ENCODE measurements around the gene SH3BGRL2.
"Not testable (repeated sequence)": the region's sequence is repeated elsewhere in the genome, so short reads cannot be mapped to it uniquely, and the experiment has no call there.

Gene SH3BGRL2

DNA sequence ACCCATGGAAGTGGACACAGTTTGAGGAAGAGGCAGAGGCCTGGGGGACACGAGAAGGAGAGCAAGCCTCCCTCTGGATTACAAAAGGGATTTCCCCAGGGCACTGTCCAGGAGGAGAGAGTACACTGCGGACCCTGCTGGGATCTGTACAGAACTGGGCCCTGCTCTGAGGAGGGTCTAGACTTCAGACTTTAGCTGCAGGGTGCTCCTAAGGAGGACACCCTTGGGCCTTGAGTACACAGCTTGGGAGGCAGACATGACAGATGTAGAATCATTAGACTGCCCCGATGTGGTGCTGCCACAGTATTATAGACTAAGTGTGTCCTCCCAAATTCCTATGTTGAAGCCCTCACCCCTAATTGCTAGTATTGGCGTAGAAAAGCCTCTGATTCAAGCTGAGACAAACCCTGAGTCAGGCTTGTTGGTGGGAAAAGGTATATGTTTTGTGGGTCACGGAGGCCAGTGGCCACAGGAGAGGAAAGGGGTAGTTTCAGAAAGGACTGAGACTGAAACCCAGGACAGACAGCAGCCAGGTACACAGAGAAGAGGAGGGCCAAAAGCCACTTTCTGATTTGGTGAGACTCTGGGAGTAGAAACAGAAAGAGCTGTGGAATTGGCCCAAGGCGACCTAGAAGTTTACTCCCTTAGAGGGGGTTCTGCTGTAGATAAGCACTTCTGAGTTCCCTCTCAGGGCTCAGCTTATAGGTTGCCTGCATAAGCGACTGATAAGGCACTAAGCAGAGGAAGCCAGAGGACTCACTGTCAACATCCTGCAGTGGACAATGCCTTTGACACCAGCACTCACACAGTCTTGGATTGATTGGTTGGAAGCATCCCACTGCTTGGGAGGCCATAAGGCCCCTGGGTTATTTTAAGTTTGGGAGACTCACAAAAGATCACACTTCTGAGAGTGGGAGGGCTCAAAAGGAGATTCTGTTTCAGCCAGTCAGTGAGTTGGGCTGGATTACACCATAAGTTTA lies 16.5 kb upstream of the SH3BGRL2 start:
- DNase-seq = no peak

DNA sequence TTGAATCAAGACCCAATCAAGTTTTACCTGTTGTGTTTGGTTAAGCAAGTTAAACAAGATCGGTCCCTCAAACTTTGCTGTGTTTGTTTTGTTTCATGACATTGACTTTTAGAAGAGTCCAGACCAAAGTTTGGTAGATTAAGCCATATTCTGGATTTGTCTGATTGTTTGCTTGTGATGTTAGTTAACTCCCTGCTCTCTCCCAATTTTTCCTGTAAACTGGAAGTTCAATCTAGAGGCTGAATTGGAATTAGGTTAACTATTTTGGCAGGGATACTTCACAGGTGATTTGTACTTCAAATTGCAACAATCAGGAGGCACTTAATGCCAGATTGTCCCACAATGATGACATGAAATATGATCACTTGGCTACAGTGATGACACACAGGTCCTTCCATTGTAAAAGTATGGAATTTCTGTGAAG lies 13.6 kb upstream of the SH3BGRL2 start:
- DNase-seq = no peak

DNA sequence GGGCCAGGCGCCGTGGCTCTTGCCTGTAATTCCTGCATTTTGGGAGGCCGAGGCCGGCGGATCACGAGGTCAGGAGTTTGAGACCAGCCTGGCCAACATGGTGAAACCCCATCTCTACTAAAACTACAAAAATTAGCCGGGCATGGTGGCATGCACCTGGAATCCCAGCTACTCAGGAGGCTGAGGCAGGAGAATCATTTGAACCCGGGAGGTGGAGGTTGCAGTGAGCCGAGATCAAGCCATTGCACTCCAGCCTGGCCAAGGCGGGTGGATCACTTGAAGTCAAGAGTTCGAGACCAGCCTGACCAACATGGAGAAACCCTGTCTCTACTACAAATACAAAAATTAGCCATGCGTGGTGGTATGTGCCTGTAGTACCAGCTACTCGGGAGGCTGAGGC lies 12.7 kb upstream of the SH3BGRL2 start:
- not testable (repeated sequence) for DNase-seq

DNA sequence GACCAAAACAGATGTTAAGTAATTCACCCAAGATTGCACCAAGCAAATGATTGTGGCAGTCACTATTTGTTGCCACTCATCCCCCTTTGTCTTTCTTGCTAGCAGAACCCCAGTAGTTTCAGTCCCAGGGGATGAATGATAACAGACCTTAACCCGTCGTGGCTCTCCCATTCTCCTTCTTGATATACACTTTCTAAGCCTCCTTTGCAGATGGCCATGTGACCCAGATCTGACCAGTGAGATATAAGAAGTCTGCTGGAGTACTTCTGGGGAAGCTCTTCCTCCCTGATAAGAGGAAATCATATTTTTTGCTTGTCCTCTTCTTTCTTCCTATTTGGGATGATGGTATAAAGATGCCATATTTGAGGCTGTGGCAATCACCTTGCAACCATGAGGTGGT lies 9.6 kb upstream of the SH3BGRL2 start:
- DNase-seq = no peak

DNA sequence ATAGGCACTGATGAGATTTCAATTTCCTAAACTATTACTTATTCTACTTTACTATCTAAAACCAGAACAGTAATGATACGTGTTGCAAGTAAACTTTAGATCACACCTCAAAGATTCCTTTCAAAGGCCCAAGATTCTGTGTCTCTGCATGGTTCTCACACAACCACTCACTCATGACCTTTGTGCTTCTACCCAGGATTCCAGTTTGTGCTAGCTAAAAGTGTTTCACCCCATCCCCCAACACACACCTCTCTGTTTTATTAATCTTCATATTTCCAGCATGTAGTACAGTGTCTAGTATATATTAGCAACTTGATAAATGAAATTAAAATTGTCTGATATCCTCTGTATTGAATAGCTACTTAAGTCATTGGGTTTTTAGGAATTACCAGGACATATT lies 8.8 kb upstream of the SH3BGRL2 start:
- no peak for DNase-seq

DNA sequence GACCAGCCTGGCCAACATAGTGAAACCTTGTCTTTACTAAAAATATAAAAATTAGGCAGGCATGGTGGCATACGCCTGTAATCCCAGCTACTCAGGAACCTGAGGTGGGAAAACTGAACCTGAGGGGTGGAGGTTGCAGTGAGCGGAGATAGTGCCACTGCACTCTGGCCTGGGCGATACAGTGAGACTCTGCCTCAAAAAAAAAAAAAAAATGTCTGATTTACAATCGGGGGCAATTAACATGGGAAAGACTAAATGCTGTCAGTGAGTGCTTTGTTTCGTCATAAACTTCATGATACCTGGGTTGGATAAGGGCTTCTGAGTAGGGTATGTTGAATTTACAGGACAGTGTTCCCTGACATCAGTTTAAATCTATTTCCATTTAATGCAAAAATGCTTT lies 8.0 kb upstream of the SH3BGRL2 start:
- DNase-seq = no peak

DNA sequence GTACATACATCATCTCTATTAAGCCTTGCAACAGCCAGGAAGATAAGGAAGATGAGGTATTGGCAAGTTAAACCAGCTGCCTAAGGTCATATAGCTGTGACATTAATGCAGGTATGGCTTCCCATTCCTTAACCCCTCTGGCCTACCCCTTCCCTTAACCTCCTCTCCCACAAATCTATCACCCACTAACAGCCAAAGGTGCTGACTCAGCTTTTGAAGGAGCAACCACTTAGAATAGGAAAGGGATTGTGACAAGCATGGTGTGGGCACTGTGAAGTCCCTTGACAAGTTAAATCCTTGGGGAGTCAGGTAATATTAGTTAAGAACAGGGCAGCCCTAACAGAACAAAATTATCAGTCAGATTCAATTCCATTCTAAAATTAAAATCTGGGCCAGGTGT lies 5.4 kb upstream of the SH3BGRL2 start:
- DNase-seq = no peak

DNA sequence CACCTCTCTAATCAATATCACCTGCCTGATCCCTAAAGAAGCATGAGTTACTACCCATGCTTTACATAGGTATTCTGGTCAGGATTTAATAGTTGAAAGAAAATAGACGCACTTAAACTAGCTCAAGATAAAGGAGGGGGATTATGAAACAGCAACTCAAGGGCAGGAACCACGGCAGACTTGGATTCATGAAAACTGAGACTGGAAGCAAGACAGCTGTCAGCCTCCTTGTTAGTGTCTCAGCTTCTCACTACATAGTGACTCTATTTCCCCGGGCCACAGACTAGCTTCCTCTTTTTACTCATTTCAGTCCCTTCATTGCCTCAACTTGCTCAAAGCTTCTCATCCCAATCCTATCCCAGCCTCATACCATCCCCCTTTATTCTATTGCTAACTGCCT lies 4.3 kb upstream of the SH3BGRL2 start:
- no peak for DNase-seq

DNA sequence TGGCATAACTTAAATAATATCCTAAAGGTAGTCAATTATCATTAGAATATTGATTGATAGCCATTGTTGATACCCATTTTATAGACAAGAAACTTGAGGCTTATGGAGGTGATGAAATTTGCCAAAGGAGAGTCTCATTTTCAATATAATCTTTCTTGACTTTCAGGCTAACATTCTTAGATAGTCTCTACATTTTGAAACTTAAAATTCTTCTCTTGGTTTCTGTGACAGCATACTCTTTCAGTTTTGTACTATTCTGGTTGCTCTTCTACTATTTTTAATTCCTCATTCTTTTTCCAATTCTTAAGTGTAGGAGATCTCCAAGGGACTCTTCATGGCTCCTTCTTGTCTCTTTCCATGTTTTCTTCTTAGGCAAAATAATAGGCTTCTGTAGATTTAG lies 3.7 kb upstream of the SH3BGRL2 start:
- no peak for DNase-seq

DNA sequence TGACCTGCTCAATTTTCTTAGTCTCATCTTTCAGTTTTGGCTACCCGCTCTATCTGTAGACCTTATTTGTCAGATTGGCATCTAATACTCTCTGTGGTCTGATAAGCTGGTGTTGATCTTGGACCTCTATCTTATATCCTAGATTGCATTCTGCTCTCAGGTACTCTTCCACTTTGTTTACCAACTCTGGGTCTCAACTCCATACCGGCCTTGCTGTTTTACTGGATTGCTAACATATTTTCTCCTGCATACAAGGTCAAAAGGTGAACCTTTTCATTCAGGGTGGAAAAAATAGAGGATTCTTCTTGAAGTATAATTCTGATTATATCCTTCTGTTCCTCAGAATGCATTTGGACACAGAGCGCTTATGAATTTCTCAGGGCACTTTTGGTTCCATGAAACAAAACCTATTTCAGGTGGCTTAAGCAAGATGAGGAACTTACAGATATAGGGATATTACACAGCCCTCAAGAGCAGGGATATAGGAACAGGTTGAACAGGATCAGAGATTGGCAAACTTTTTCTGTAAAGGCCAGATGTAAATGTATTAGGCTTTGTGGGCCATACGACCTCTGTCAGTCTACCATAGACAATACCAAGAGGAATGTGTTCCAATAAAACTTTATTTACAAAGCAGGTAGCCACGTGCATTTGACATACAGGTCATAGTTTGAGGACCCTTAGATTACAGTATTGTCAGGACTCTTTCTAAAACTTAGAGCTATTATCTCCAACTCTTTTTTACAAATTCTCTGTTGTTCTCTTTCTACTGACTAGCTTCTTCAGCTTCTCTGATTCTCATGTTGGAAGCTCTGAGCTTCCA lies 2.5 kb upstream of the SH3BGRL2 start:
- no peak for DNase-seq

DNA sequence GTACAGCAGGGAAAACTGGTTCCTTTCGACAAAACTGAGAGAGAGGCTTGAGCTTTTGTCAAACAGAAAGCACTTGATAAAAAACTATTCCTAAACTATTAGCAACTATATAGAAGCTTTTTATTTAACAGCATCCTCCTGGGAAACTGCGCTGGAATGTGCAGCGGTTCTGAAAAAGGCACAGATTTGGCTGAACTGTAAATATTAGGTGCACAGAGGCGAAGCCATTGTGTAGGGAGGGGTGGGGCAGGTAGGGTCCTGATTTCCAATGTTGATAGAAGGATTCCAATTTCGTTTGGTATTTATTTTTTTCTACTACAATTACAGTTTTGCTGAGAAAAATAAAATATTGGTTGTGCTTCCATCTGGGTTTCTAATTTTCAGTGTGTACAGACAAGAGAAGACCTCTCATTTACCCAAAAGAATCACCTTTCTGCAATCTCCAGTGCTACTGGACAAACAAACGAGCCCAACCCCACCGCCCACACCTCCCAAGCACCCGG lies 698 bp upstream of the SH3BGRL2 start:
- no peak for DNase-seq

DNA sequence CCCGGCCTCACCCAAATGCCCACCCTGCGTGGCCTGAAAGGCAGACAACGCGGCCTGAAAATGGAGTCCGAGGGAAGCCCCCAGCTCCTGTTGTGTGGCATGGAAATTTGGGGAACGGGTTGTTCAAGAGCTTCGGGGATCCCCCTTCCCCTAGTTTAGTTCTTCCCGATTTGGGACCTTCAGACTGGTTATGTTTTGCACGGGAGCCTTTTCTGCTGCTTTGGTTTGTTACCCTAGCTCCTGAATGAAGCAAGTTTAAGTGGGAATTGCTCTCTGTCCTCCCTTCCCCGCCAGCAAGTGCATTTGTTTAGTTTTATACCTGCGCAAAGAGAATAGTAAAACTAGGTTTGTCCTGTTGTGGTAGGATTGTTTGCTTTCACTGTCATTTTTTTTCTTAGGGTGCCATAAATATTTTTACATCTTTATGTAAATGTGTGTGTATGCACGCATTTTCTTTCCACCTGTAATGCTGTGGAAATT lies 604 bp downstream of the SH3BGRL2 start:
- no peak for DNase-seq

DNA sequence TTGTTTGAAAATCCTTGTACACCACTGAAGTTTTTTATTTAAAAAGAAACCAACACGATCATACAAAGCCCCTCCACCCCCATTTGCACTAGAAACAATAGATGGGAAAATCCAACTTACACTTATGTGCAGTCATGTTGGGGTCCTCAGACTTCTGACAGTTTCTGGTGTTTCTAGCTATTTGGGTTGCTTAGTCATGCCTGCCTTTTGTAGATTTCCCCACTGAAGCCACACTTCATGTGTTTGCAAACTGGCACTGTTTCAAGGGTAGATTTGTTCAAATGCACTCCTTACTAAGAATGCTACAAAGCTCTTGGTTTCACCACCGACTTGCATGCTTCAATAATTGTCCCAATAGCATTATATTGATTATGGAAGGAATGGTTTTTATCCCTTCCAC lies 1.5 kb downstream of the SH3BGRL2 start:
- DNase-seq = no peak

DNA sequence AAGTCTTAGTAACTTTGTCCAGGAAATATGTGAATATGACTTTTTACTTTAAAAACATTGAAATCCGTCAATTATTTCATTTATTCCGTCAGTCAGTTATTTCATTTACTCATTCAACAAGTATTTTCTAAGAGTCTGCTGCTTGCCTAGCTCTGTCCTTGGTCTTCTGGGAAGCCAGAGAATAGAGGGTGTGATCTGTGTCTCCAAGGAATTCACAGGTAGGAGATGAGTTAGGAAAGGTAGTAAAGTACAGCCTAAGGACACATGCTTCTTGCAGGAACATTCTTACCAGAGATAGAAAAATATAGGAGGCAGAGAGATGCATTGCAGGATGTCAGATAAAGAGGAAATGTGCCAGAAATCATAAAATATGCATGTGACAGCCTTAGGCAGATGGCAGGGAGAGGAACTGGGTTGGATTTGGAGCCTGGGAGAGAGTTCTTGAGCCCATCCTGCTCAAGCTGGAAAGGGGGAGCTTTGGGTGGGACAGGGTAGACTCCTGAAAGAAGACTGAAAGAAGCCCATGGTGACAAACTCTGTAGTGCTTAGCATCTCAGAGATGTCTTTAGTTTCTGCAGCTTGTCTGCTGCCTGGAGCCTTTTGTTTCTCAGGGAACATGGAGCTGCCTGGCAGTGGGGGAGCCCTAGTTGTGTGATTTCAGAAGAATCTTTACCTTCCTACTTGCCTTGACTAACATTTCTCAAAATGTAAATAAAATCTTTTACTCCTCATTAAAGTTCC lies 3.5 kb downstream of the SH3BGRL2 start:
- DNase-seq = no peak

DNA sequence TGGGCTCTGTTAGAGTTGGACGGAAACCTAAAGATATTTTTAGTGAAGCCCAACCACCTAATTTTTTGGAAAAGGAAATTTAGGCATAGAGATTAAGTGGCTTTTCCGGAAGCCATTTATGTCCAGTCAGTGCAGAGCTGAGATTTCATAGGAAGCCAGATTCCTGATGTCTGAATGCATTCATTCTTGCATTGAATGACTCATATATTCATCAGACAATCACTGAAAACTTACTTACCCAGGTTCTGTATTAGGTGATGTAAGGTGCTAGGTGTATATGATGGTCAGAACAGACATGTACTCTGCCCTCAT lies 4.1 kb downstream of the SH3BGRL2 start:
- DNase-seq = no peak

DNA sequence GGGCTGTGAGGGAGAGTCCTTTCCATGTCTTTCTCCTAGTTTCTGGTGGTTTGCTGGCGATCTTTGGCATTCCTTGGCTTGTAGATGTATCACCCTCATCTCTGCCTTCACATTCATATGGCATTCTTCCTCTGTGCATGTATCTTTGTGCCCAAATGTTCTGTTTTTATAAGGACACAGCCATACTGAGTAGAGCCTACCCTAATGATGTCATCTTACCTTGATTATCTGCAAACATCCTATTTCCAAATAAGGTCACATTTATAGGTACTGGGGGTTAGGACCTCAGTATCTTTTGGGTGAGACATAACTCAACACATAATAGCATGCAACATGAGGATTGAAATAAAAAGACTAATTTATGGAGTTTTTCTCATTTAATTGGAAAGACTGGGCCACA lies 5.5 kb downstream of the SH3BGRL2 start:
- DNase-seq = no peak

DNA sequence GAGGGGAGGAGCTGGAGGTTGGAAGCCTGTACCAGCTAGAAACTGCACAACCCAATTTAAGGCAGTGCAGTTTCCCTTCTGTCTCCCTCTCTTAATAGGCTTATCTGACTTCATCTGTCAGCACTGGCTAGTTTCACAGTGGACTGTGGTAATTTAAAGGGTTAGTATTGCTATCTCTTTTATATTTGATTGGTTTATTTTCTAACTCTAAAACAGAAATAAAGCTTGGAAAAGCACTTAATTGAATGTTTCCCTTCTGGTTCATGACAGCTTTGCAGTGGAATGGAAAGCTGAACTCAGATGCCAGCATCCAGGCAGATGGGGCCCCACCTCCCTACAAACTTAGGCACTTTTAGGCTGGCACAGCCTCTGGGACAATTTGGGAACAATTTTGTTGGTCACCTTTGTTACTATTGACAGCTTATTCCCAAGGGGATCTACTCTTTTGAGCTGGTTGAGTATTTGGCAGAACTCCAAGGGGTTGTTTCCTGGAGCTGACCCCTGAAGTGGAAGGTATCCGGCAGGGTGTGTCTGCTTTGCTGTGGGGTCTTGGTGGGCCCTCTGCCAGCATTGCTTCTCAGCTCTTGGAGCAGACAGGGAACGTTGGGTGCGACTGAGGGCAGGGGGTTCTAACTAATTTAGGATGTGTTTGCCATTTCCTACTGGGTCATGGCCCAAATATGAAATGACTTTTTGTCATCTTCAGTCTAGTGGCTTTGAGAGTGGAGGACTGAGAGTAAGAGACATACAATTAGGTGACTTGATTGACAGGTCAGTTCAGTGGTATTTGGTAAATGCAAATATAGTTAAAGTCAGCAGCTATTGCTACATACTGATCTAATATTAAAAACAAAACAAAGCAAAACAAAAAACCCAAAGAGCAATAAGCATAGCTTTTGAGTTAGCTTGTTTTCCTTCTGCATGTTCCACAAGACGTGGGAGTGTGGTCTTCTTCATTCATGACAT lies 9.3 kb downstream of the SH3BGRL2 start:
- no peak for DNase-seq

DNA sequence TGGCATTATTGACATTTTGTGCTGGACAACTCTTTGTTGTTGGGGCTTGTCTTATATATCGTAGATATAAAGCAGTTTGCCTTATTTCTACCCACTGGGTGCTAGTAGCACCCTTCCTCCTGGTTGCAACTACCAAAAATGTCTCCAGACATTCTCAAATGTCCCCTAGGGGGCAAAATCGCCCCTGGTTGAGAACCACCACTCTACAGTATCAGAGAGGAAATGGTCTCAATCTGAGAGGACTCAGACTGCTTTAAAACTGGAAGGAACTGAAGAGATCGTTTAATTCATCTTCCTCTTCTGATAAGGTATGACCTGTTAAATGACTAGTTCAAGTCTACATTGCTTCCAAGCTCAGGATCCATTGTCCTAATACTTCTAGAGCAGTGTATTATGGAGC lies 14.9 kb downstream of the SH3BGRL2 start:
- DNase-seq = no peak

DNA sequence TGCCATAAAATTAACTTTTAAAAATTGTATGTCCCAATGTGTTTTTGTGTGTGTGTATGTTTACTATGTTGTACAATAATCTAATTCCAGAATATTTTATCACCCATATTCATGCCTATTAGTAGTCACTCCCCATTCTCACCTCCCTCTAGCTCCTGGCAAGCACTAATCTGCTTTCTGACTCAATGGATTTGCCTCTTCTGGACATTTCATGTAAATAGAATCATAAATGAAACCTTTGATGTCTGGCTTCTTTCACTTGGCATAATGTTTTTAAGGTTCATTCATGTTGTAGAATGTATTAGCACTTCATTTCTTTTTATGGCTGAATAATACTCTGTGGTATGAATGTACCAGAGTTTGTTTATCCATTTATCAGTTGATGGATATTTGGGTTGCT lies 15.4 kb downstream of the SH3BGRL2 start:
- DNase-seq = no peak

DNA sequence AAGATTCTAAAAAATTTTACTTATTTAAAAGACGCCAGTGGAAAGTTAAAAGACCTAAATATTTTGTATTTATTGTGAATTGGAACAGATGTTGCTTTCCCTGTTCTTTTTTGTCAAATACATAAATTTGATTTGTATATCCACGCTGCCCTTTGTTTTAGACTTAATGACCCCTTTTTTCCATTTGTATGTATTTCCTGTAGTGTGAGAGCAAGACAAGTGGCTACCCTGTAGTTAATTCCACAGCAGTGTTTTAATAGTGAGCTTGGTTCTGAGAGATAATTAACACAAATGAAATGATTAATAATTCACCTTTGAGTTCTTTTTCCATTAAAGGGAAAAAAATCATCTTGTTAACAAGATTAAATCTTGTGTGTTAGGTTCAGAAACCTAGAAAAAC lies 16.6 kb downstream of the SH3BGRL2 start:
- DNase-seq = no peak

DNA sequence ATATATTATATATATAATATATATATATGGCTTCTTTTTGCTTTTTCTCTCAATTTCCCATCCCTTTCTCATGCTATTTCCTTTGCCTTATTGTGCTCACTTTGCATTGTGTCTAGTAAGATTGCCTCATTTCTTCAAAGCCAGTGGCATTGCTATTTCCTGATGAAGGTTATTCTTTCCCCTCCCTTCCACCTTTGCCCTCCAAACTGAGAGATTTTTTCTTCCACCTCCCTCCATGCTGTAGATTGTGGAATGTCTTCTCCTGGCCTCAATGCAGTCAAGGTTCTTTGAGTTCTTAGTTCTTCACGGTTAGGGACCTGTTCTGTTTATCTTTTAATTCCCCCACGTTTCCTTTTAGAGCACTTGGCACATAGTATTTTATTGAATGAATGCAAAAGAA lies 17.2 kb downstream of the SH3BGRL2 start:
- DNase-seq = no peak

DNA sequence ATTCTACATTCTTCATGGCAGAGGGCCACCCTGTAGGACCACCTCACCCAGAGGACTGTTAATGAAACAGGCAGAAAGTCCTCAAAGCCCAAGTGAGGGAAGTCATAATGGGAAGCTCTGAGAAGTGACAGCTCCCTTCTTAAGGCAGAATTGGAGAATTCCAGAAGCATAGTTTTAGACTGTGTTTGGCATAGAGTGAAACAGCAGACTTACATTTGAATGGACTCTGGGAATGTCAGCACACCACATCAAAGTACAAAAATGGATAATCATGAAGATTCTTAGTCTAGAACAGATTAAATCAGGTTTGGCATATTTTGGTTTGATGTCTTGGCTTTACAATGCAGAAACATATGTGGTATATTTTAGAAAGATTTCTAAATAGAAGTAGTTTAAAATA lies 17.9 kb downstream of the SH3BGRL2 start:
- DNase-seq = no peak
